ENCODE results near the gene PTGES.
"Not testable (repeated sequence)": the region's sequence is repeated elsewhere in the genome, so short reads cannot be mapped to it uniquely, and the experiment has no call there.

Gene PTGES

GRCh38 chr9:129769669-129770068 is 16.8 kb upstream of the PTGES start:
- DNase-seq, result no peak

- no peak for DNase-seq
These were observed 15.6 kb upstream of the PTGES start for GRCh38 chr9:129768486-129768885.

- no peak for DNase-seq
These were observed 13.0 kb upstream of the PTGES start for GRCh38 chr9:129765764-129766317.

GRCh38 chr9:129762985-129763926 is 10.4 kb upstream of the PTGES start:
- no peak for DNase-seq

DNA sequence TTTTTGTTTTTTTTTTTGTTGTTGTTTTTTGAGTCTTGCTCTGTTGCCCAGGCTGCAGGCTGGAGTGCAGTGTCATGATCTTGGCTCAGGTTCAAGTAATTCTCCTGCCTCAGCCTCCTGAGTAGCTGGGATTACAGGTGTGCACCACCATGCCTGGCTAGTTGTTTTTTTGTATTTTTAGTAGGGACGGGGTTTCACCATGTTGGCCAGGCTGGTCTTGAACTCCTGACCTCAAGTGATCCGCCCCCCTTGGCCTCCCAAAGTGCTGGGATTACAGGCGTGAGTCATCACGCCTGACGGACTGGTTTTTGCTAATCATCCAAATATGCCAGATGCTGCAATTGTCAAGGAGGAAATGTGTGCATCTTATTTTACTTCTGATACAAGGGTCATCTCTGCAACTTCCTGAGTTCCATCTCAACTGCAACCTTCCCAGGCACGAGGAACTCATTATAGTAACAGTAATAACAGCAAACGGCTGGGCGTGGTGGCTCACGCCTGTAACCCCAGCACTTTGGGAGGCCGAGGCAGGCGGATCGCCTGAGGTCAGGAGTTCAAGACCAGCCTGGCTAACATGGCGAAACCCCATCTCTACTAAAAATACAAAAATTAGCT is 9.6 kb upstream of the PTGES start:
- DNase-seq, result not testable (repeated sequence)

GRCh38 chr9:129761901-129762369 is 9.1 kb upstream of the PTGES start:
- peak; percentile 53 for DNase-seq

DNA sequence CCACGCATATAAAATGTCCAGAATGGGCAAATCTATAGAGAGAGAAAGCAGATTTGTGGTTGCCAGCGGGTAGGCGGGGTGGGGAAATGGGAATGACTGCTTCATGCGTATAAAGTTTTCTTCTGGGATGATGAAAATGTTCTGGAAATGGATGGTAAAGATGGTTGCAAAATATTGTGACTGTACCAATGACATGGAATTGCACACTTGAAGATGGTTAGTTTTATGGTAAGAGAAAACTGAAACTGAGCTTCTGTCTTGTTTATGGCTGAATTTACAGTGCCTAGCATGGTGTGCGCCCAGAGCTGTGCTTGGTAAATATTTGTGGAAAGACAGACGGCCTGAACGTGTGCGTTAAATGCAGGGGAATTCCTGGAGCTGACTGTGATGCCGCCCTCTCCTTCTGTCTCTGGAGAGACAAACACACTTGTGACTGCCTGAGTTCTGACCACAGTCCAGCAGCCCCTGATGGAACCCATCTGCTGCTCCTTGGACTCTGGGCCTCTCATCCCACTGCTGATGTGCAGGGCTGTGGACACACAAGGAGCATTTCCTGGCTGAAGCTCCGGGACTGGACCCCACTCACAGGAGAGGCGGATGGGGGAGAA is 8.6 kb upstream of the PTGES start:
- DNase-seq, result peak; percentile 54

GRCh38 chr9:129760784-129761183 is 7.9 kb upstream of the PTGES start:
- not testable (repeated sequence) for DNase-seq

GRCh38 chr9:129759804-129760502 is 7.1 kb upstream of the PTGES start:
- no peak for DNase-seq

GRCh38 chr9:129759319-129759718 is 6.5 kb upstream of the PTGES start:
- DNase-seq, result no peak

GRCh38 chr9:129757045-129757444 is 4.2 kb upstream of the PTGES start:
- DNase-seq, result no peak

GRCh38 chr9:129756191-129756590 is 3.3 kb upstream of the PTGES start:
- DNase-seq, result no peak

GRCh38 chr9:129755151-129755550 is 2.3 kb upstream of the PTGES start:
- DNase-seq, result no peak

- no peak for DNase-seq
These were observed 721 bp downstream of the PTGES start for GRCh38 chr9:129751841-129752801.

GRCh38 chr9:129750013-129750638 is 2.7 kb downstream of the PTGES start:
- DNase-seq, result no peak

- no peak for DNase-seq
These were observed 3.3 kb downstream of the PTGES start for GRCh38 chr9:129749575-129749974.

GRCh38 chr9:129749052-129749451 is 3.8 kb downstream of the PTGES start:
- not testable (repeated sequence) for DNase-seq

GRCh38 chr9:129748249-129748648 is 4.6 kb downstream of the PTGES start:
- DNase-seq, result no peak

- no peak for DNase-seq
These were observed 6.6 kb downstream of the PTGES start for GRCh38 chr9:129746092-129746777.

- DNase-seq, result no peak
These were observed 7.6 kb downstream of the PTGES start for GRCh38 chr9:129745200-129745599.
